Fibroblast of villous mesenchyme (primary cell): Measurements from ENCODE around the gene WNT11. TPM values are rescaled to one million over a fixed set of nuclear protein-coding genes. Genes with fewer than 3 reads are reported as not detected.
A peak's percentile ranks its signal among the peaks of the same experiment; 100 is the strongest.

Experiments
- DNase-seq: peaks from one replicate; pipeline ENCODE4 v3.0.0-alpha.2; 2010; ENCODE audit warnings: low read depth
- H3K4me3 ChIP-seq: 2 replicates; pipeline ENCODE4 v1.5.1; 2011; ENCODE audit warnings: low read depth, mild to moderate bottlenecking, low read length
- total RNA-seq: library from RNA; depleted of rRNA; stranded (reverse); fragments of >200 nt; gene quantifications from 2 replicates; pipeline ENCODE4 v1.2.3, GENCODE V29; 2012
- TF ChIP-seq, protein P1 (sequence below): IDR thresholded peaks from 2 replicates; pipeline ENCODE4 v1.5.1; 2012; ENCODE audit warnings: low read depth, mild to moderate bottlenecking, low read length; ENCODE audit not compliant: insufficient read depth

WNT11 gene
- total RNA-seq, 1 donor: not detected

GRCh38 chr11:76214968-76215548 lies 8.8 kb upstream of the WNT11 start:
- TF ChIP-seq, protein P1, sequence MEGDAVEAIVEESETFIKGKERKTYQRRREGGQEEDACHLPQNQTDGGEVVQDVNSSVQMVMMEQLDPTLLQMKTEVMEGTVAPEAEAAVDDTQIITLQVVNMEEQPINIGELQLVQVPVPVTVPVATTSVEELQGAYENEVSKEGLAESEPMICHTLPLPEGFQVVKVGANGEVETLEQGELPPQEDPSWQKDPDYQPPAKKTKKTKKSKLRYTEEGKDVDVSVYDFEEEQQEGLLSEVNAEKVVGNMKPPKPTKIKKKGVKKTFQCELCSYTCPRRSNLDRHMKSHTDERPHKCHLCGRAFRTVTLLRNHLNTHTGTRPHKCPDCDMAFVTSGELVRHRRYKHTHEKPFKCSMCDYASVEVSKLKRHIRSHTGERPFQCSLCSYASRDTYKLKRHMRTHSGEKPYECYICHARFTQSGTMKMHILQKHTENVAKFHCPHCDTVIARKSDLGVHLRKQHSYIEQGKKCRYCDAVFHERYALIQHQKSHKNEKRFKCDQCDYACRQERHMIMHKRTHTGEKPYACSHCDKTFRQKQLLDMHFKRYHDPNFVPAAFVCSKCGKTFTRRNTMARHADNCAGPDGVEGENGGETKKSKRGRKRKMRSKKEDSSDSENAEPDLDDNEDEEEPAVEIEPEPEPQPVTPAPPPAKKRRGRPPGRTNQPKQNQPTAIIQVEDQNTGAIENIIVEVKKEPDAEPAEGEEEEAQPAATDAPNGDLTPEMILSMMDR: no peak
- DNase-seq: no peak
- no peak overlapping the region for H3K4me3 ChIP-seq

- DNase-seq: no peak
- TF ChIP-seq, protein P1: no peak
- no peak overlapping the region for H3K4me3 ChIP-seq
Measured at GRCh38 chr11:76214186-76214585, 7.9 kb upstream of the WNT11 start.

DNA sequence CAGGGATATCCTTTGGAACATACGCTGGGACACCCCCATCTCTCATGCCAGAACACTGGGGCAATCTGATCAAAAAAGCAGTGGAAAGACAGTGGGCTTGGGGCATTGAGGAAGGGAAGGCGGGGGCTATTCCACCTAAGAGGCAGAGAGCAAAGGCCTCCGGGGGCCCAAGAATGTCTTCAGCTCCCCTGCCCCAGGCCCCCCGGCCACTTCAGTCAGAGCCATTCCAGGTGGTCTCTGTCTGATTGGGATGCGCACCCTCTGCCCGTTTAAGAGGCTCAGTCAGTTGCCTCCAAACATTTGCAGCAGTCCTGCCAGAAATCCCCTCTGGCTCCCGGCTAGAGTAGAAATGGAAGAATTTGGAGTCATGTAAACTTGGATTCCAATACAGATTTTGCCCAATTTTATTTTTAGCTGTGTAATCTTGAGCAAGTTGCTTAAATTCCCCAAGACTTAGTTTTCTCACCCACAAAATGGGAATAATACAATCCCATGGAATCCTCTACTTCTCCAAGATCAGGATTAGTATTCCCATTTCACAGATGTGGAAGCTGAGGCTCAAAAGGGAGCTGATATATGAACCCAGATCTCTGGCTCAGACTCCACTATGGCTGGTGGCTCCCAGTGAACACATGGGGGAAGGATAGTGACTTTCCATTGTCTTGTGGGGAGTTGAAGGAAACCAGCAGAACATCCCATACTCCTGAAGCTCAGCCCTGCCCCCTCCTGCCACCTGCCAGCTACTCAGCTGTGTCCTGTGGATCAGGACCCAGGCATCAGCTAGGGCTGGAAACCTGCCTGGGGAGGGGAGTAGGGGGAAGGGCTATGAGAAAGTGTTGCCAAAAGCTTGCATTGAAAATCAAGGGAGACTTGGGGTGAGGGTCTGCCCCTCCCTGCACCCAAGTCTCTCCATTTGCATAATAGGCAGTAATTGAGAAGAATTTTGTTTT lies 6.1 kb upstream of the WNT11 start:
- no peak for DNase-seq
- H3K4me3 ChIP-seq: no peak overlapping the region
- TF ChIP-seq, protein P1: no peak

GRCh38 chr11:76210931-76211851 lies 4.9 kb upstream of the WNT11 start:
- TF ChIP-seq, protein P1: no peak
- H3K4me3 ChIP-seq: peak overlapping the region; percentile 39
- DNase-seq: no peak

- TF ChIP-seq, protein P1: no peak
- DNase-seq: peak; percentile 85
- H3K4me3 ChIP-seq: peak overlapping the region; percentile 55
Measured at GRCh38 chr11:76209973-76210930, 4.0 kb upstream of the WNT11 start.
